GM19324 (cell line): Measurements from ENCODE around the gene SNX15.

Experiments
- ATAC-seq: cut with Tn5 transposase; IDR thresholded peaks from one replicate; pipeline ENCODE4 v1.9.1; 2021; ENCODE audit warnings: mild to moderate bottlenecking, moderate library complexity; ENCODE audit not compliant: unreplicated experiment, low FRiP score

SNX15 gene

GRCh38 chr11:65078786-65079342 lies 51.6 kb downstream of the SNX15 start:
- ATAC-seq = no peak

- ATAC-seq = peak; percentile 9
These were observed 56.0 kb downstream of the SNX15 start for GRCh38 chr11:65083134-65083833.

DNA sequence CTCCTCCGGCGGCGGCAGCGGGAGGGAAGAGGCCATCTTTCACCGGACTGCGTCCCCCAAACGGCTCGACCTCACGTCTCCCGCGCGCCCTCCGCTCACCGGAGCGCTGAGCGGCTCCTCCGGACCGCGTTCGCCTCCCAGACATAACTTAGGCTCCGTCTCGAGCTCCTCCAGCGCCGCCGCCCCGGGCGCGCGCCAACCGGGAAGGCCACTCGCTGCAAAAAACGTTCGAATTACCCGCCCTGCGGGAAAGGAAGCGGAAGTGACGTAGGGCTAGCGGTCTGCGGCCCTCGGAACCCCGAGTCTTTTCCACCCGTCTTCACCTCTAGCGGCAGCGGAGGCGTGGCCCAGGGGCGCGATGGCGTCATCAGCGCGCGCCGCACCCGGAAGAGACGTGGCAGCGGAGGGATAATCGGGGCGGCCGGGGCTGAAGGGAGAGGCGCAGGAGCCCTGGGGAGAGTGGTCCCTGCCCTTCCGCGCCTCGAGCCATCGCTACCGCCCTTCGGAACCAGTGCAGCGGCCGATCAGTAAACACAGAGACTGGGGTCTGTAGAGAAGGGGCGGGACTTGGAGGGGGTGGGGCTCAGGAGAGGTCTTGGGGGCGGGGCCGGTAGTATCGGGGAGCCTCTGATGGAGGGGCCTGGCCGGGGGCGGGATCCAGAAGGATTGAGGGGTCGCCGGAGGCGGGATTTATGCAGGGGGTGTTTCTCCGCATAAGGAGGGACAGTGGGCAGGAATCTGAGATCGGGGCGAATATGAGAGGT lies 56.8 kb downstream of the SNX15 start, which contains the start of the genes CDCA5 and ZFPL1:
CDCA5 (minus strand) TSS at position 207 of the 764 bp plus-strand sequence; CDS start at position 145, 62 bp downstream.
ZFPL1 (plus strand) TSS at position 389 of the 764 bp plus-strand sequence. CDS start 477 bp downstream, outside the sequence.
- peak; percentile 90 for ATAC-seq

- peak; percentile 4 for ATAC-seq
These were observed 57.5 kb downstream of the SNX15 start for GRCh38 chr11:65084598-65085375.

GRCh38 chr11:65085446-65085845 lies 58.2 kb downstream of the SNX15 start:
- ATAC-seq = no peak

DNA sequence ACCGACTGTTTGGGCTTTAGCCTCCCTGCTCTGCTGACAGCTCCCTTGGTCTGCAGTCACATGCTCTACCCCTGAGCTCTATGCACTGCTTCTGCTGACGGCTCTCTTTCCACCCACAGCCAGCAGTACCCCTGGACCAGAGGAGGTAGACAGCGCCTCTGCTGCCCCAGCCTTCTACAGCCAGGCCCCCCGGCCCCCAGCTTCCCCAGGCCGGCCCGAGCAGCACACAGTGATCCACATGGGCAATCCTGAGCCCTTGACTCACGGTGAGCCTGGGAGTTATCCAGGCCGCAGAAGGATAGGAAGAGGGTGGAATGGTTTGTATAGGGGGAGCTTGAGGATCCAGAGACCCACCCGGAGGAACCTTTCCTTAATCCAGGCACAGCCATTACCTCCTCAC lies 59.6 kb downstream of the SNX15 start:
- ATAC-seq = no peak

GRCh38 chr11:65087216-65087615 lies 60.0 kb downstream of the SNX15 start:
- ATAC-seq = no peak

DNA sequence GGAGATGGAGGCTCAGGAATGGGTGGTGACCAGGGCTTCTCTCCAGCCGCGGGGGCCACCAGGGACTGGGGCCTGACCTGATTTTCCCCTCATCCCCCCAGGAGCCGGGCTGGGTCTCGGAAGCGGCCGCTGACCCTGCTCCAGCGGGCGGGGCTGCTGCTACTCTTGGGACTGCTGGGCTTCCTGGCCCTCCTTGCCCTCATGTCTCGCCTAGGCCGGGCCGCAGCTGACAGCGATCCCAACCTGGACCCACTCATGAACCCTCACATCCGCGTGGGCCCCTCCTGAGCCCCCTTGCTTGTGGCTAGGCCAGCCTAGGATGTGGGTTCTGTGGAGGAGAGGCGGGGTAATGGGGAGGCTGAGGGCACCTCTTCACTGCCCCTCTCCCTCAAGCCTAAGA lies 60.6 kb downstream of the SNX15 start:
- ATAC-seq = no peak

DNA sequence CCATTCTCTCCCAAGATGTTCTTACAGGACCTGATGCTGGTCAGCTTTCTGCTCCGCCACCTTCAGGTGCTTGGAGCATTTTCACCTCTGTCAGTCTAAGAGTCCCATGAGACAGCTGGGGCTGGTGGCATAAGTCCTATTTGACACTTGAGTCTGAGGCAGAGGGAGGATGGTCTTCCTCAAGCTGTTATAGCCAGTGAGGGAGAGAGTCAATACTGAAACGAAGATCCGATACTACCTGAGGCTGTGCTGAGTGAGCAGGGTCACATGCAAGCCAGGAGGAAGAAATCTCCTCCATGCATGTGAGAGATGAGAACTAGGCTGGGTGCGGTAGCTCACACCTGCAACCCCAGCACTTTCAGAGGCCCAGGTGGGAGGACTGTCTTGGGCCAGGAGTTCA lies 62.4 kb downstream of the SNX15 start:
- ATAC-seq = no peak
